Measurements from ENCODE around the gene DHH. TPM values are rescaled to one million over a fixed set of nuclear protein-coding genes. Genes with fewer than 3 reads are reported as not detected.

DHH gene
- polyA plus RNA-seq, 1 of the 3 experiments (the other 2 are of a cell fraction): 0.13 TPM

GRCh38 chr12:49110464-49111155 lies 16.0 kb upstream of the DHH start, which contains the start of gene LMBR1L:
Gene LMBR1L (minus strand): TSS chr12:49110847. CDS start chr12:49110555, 292 bp downstream.
- Histone ChIP-seq H3K9ac (peak within 1 kb of the TSS; percentile 97), H3K4me3 (ENCODE audit: low read depth in 2 of 2, low read length in 1 of 2) (peak within 1 kb of the TSS; percentile 82 to 100), H3K9me3 (no peaks in the 10 kb centered on the region), H3K9me2 (no peaks in the 10 kb centered on the region), H3F3A (replicated peaks; ENCODE audit: insufficient read depth) (no peaks in the 10 kb centered on the region), H4K20me1 (ENCODE audit: insufficient read depth) (peaks cover 31% of the 10 kb centered on the region; the same call in 1 of the 2 replicates), H3K4me1 (ENCODE audit: control insufficient read depth in 1 of 2, insufficient read depth in 2 of 2, low read depth in 1 of 2, low read length in 1 of 2) (peaks cover 0 to 12% of the 10 kb centered on the region in 2 experiments; a peak in 1 of 4 replicates), H3K36me3 (replicated peaks in 1 of 2; ENCODE audit: control insufficient read depth in 1 of 2, insufficient read depth in 2 of 2, low read length in 1 of 2) (peaks cover 8 to 9% of the 10 kb centered on the region in 2 experiments), H3K27me3 (ENCODE audit: insufficient read depth) (no peaks in the 10 kb centered on the region), H3K4me2 (peak within 1 kb of the TSS; percentile 97), H3K27ac (ENCODE audit: low read depth in 2 of 2, low read length in 1 of 2) (peak within 1 kb of the TSS; percentile 85 to 88), H2AFZ (ENCODE audit: low read depth) (peak within 1 kb of the TSS; percentile 88), H3K79me2 (ENCODE audit: insufficient read depth) (peaks cover 42% of the 10 kb centered on the region)
- ChIA-PET POLR2A (interaction anchor here (0.6 to 4.3 kb wide), 10 partner anchors 9 to 213 kb away, joined by 3 to 28 read pairs (median 4); partner anchors contain the start of genes TROAP, TUBA1A and TUBA1B), CTCF (interaction anchor here (0.6 to 25.0 kb wide), 12 partner anchors 10 to 248 kb away, joined by 3 to 315 read pairs (median 16); partner anchors contain the start of genes ARF3, DHH and TUBA1B)
- WGBS (ENCODE audit: low lambda C conversion rate): 0% methylated on average over 11 of the region's 43 CpGs
- peak; percentile 97 for DNase-seq
- TF ChIP-seq SMC3 (IDR thresholded peaks at IDR 0.05; ENCODE audit: low read depth, low read length): no peak
- TF ChIP-seq ZBTB33 (IDR thresholded peaks at IDR 0.05; ENCODE audit: borderline replicate concordance, low read depth): no peak
- no peak for TF ChIP-seq FOXJ3 (CRISPR knock-in tag; IDR thresholded peaks at IDR 0.05)
- no peak for TF ChIP-seq MEF2A (IDR thresholded peaks at IDR 0.05; ENCODE audit: borderline replicate concordance, low read depth)
- TF ChIP-seq RXRA (IDR thresholded peaks at IDR 0.05; ENCODE audit: borderline replicate concordance, low read depth): no peak
- no peak for TF ChIP-seq NRF1 (IDR thresholded peaks at IDR 0.05; ENCODE audit: low read depth, low read length)
- no peak for TF ChIP-seq GABPA (IDR thresholded peaks at IDR 0.05; ENCODE audit: low read depth)
- TF ChIP-seq POLR2AphosphoS5 (IDR thresholded peaks at IDR 0.05; ENCODE audit: low read depth, low read length): peak; percentile 87; the same call in 1 of the 2 replicates
- TF ChIP-seq REST (IDR thresholded peaks at IDR 0.05; ENCODE audit: low read depth, low read length): no peak
- TF ChIP-seq RFX5 (IDR thresholded peaks at IDR 0.05; ENCODE audit: low read length): peak; percentile 71
- TF ChIP-seq ELF1 (IDR thresholded peaks at IDR 0.05): peak; percentile 67
- TF ChIP-seq GATA2 (CRISPR knock-in tag; IDR thresholded peaks at IDR 0.05): peak; percentile 71; the same call in 1 of the 2 replicates
- TF ChIP-seq PBX3 (IDR thresholded peaks at IDR 0.05): peak; percentile 99
- peak; percentile 86; the same call in 1 of the 2 replicates for TF ChIP-seq MXI1 (IDR thresholded peaks at IDR 0.05; ENCODE audit: low read depth, low read length)
- no peak for TF ChIP-seq NFIC (IDR thresholded peaks at IDR 0.05; ENCODE audit: borderline replicate concordance)
- TF ChIP-seq YY1 (IDR thresholded peaks at IDR 0.05; ENCODE audit: low read depth): no peak
- no peak for TF ChIP-seq EP300 (IDR thresholded peaks at IDR 0.05; ENCODE audit: borderline replicate concordance in 1 of 2, low read depth in 1 of 2, low read length in 1 of 2)
- TF ChIP-seq TAF1 (IDR thresholded peaks at IDR 0.05; ENCODE audit: borderline replicate concordance, low read depth, low read length): no peak
- no peak; the same call in 1 of the 2 replicates for TF ChIP-seq RCOR1 (IDR thresholded peaks at IDR 0.05; ENCODE audit: low read length)
- TF ChIP-seq FOSL2 (IDR thresholded peaks at IDR 0.05; ENCODE audit: borderline replicate concordance, low read depth): no peak
- peak; percentile 12; the same call in 1 of the 2 replicates for TF ChIP-seq RAD21 (IDR thresholded peaks at IDR 0.05; ENCODE audit: low read length)
- TF ChIP-seq USF1 (IDR thresholded peaks at IDR 0.05; ENCODE audit: borderline replicate concordance, low read depth): no peak
- TF ChIP-seq IRF3 (IDR thresholded peaks at IDR 0.05; ENCODE audit: low read depth, low read length): no peak; the same call in 1 of the 2 replicates
- TF ChIP-seq, protein P1, sequence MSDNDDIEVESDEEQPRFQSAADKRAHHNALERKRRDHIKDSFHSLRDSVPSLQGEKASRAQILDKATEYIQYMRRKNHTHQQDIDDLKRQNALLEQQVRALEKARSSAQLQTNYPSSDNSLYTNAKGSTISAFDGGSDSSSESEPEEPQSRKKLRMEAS (IDR thresholded peaks at IDR 0.05; ENCODE audit: low read depth): peak; percentile 85

All from SK-N-SH (cell line).